H1 (cell line): ENCODE results near the gene SIGLEC15. TPM values are rescaled to one million over a fixed set of nuclear protein-coding genes. Genes with fewer than 3 reads are reported as not detected.

Experiments used
- CTCF ChIA-PET: fragments of 300-600 bp; sonication (Branson Sonifier 250); formaldehyde crosslinking; loops from one replicate; lab custom pipeline; 2021; ENCODE audit not compliant: partially characterized antibody; lab: Charles Lee
- POLR2A ChIA-PET: fragments of 300-600 bp; sonication (Branson Sonifier 250); formaldehyde crosslinking; loops from one replicate; lab custom pipeline; 2021; ENCODE audit warnings: inconsistent platforms; ENCODE audit not compliant: partially characterized antibody; lab: Charles Lee
- DNase-seq, 2 experiments: peaks; one replicate each; pipeline versions ENCODE4 v3.0.0 to v3.0.0-alpha.2; 2010 to 2022; ENCODE audit warnings: low spot score in 2 of 2, low read depth in 1 of 2, mixed read lengths in 1 of 2
- FAIRE-seq: peaks from 2 replicates; lab custom pipeline; 2011; peaks lifted over from hg19 to GRCh38; lab: Jason Lieb, UNC
- H2AFZ ChIP-seq: 2 replicates; pipeline ENCODE4 v1.8.1; 2012; ENCODE audit warnings: low read length, inconsistent platforms
- H2AK5ac ChIP-seq: 2 replicates; pipeline ENCODE4 v1.6.1; 2013; ENCODE audit warnings: low read depth, low read length
- H2BK120ac ChIP-seq: replicated peaks from 2 replicates; pipeline ENCODE3; 2013; ENCODE audit warnings: low read depth, low read length, inconsistent platforms
- H2BK12ac ChIP-seq: 2 replicates; pipeline ENCODE4 v1.6.1; 2013; ENCODE audit warnings: low read depth, low read length
- H2BK15ac ChIP-seq: 2 replicates; pipeline ENCODE4 v1.6.1; 2013; ENCODE audit warnings: low read length
- H2BK20ac ChIP-seq: 2 replicates; pipeline ENCODE4 v1.6.1; 2013; ENCODE audit warnings: low read length
- H2BK5ac ChIP-seq: 2 replicates; pipeline ENCODE4 v1.6.1; 2013; ENCODE audit warnings: low read depth, low read length
- H3K14ac ChIP-seq: 2 replicates; pipeline ENCODE4 v1.6.1; 2013; ENCODE audit warnings: inconsistent platforms; ENCODE audit not compliant: insufficient read length
- H3K18ac ChIP-seq: 2 replicates; pipeline ENCODE4 v1.6.1; 2013; ENCODE audit warnings: low read length; ENCODE audit errors: extremely low read depth
- H3K23ac ChIP-seq: 2 replicates; pipeline ENCODE4 v1.6.1; 2013; ENCODE audit warnings: inconsistent platforms; ENCODE audit not compliant: insufficient read length
- H3K23me2 ChIP-seq: 2 replicates; pipeline ENCODE4 v1.6.1; 2013; ENCODE audit warnings: low read depth, low read length
- H3K27ac ChIP-seq: 2 replicates; pipeline ENCODE4 v1.6.1; 2011; ENCODE audit warnings: low read depth, low read length, inconsistent platforms
- H3K27me3 ChIP-seq, 4 experiments: replicated peaks in 1 of 4; 1 replicate in 1 of 4; 2 replicates in 3 of 4; pipeline versions ENCODE4 v1.6.1 to v1.8.1; 2011 to 2013; ENCODE audit warnings: low read length in 3 of 4, mild to moderate bottlenecking in 3 of 4, inconsistent platforms in 2 of 4, mixed read lengths in 2 of 4, moderate library complexity in 1 of 4; ENCODE audit not compliant: control insufficient read depth in 3 of 4, insufficient read depth in 3 of 4; ENCODE audit errors: extremely low read depth in 1 of 4
- H3K36me3 ChIP-seq, 4 experiments: 2 replicates each; pipeline versions ENCODE4 v1.6.1 to v1.8.1; 2011 to 2013; ENCODE audit warnings: mild to moderate bottlenecking in 4 of 4, low read length in 3 of 4, moderate library complexity in 2 of 4, control low read depth in 1 of 4, inconsistent platforms in 1 of 4; ENCODE audit not compliant: insufficient read depth in 4 of 4, control insufficient read depth in 2 of 4
- H3K4ac ChIP-seq: replicated peaks from 2 replicates; pipeline ENCODE3; 2013; ENCODE audit warnings: low read length, low read depth, mixed read lengths, inconsistent platforms; ENCODE audit not compliant: insufficient read length
- H3K4me1 ChIP-seq, 4 experiments: replicated peaks in 1 of 4; 1 replicate in 1 of 4; 2 replicates in 3 of 4; pipeline versions ENCODE4 v1.6.1 to v1.8.1; 2011 to 2013; ENCODE audit warnings: low read length in 3 of 4, inconsistent platforms in 2 of 4, mixed read lengths in 1 of 4; ENCODE audit not compliant: insufficient read depth in 4 of 4, control insufficient read depth in 3 of 4
- H3K4me2 ChIP-seq, 2 experiments: 2 replicates each; pipeline versions ENCODE4 v1.6.1 to v1.8.1; 2011 to 2013; ENCODE audit warnings: low read depth in 2 of 2, low read length in 2 of 2, control low read depth in 1 of 2, inconsistent platforms in 1 of 2, mild to moderate bottlenecking in 1 of 2; ENCODE audit not compliant: insufficient read depth in 1 of 2
- H3K4me3 ChIP-seq, 4 experiments: fragments of 200-600, 300-600 bp in 1 of 4; sonication (generic), shearing (Covaris generic), sonication (Bioruptor Twin) in 1 of 4; 2 replicates each; pipeline versions ENCODE4 v1.5.1 to v1.8.1; 2011 to 2016; ENCODE audit warnings: low read length in 4 of 4, low read depth in 3 of 4, control low read depth in 2 of 4, inconsistent platforms in 2 of 4, mild to moderate bottlenecking in 2 of 4, mixed read lengths in 1 of 4, moderate library complexity in 1 of 4; ENCODE audit not compliant: insufficient read depth in 2 of 4; ENCODE audit errors: extremely low read depth in 1 of 4
- H3K56ac ChIP-seq: replicated peaks from 2 replicates; pipeline ENCODE3; 2013; ENCODE audit warnings: low read depth, mild to moderate bottlenecking, mixed read lengths, low read length, inconsistent platforms; ENCODE audit not compliant: insufficient read length
- H3K79me1 ChIP-seq: 2 replicates; pipeline ENCODE4 v1.6.1; 2013; ENCODE audit warnings: low read depth, low read length, control low read depth
- H3K79me2 ChIP-seq, 2 experiments: 2 replicates each; pipeline versions ENCODE4 v1.6.1 to v1.8.1; 2012 to 2013; ENCODE audit warnings: low read length in 2 of 2, mild to moderate bottlenecking in 2 of 2, inconsistent platforms in 1 of 2; ENCODE audit not compliant: insufficient read depth in 2 of 2, control insufficient read depth in 1 of 2
- H3K9ac ChIP-seq, 4 experiments: replicated peaks in 1 of 4; 1 replicate in 1 of 4; 2 replicates in 3 of 4; pipeline versions ENCODE4 v1.6.1 to v1.8.1; 2011 to 2013; ENCODE audit warnings: low read depth in 3 of 4, low read length in 3 of 4, control low read depth in 2 of 4, mild to moderate bottlenecking in 2 of 4, moderate library complexity in 2 of 4, inconsistent platforms in 1 of 4; ENCODE audit errors: extremely low read depth in 1 of 4
- H3K9me3 ChIP-seq, 2 experiments: 2 replicates each; pipeline versions ENCODE4 v1.6.1 to v1.8.1; 2012 to 2013; ENCODE audit warnings: mild to moderate bottlenecking in 2 of 2, moderate library complexity in 2 of 2, control low read depth in 1 of 2, inconsistent platforms in 1 of 2, low read depth in 1 of 2, low read length in 1 of 2, mixed read lengths in 1 of 2; ENCODE audit not compliant: insufficient read depth in 2 of 2
- H4K20me1 ChIP-seq, 2 experiments: replicated peaks in 1 of 2; 2 replicates each; pipeline versions ENCODE3 to v1.8.1; 2011 to 2013; ENCODE audit warnings: inconsistent platforms in 2 of 2, low read length in 2 of 2, mild to moderate bottlenecking in 1 of 2; ENCODE audit not compliant: insufficient read depth in 2 of 2, control insufficient read depth in 1 of 2
- H4K5ac ChIP-seq: 2 replicates; pipeline ENCODE4 v1.6.1; 2013; ENCODE audit warnings: low read length, low read depth, mixed read lengths, inconsistent platforms; ENCODE audit not compliant: insufficient read length
- H4K8ac ChIP-seq: 2 replicates; pipeline ENCODE4 v1.8.0; 2013; ENCODE audit warnings: mild to moderate bottlenecking, moderate library complexity, low read length, inconsistent platforms; ENCODE audit not compliant: insufficient read depth; ENCODE audit errors: extremely low read depth
- H4K91ac ChIP-seq: replicated peaks from 2 replicates; pipeline ENCODE3; 2013; ENCODE audit warnings: low read length, mixed read lengths, inconsistent platforms; ENCODE audit not compliant: insufficient read length
- ASH2L ChIP-seq: fragments of 200-600, 300-600 bp; sonication (generic); IDR thresholded peaks from one replicate; pipeline ENCODE4 v1.7.1; 2017; ENCODE audit warnings: low read length
- EGR1 ChIP-seq: IDR thresholded peaks from 2 replicates; pipeline ENCODE4 v1.6.1; 2011; ENCODE audit warnings: low read depth, low read length, borderline replicate concordance
- MAX ChIP-seq: IDR thresholded peaks from 2 replicates; pipeline ENCODE4 v1.6.1; 2012; ENCODE audit warnings: inconsistent platforms
- TCF12 ChIP-seq: IDR thresholded peaks from 2 replicates; pipeline ENCODE4 v1.6.1; 2011; ENCODE audit warnings: low read depth, mild to moderate bottlenecking, low read length
- TEAD4 ChIP-seq: IDR thresholded peaks from 2 replicates; pipeline ENCODE4 v1.6.1; 2012; ENCODE audit warnings: low read depth, low read length, inconsistent platforms, mixed read lengths
- WGBS, 2 experiments: shearing (Covaris generic) in 1 of 2; methylation state at CpG; one replicate each; pipeline versions ENCODE4 v1.1.6 to v1.1.7; 2013 to 2015; ENCODE audit warnings: low lambda C conversion rate in 2 of 2, mixed read lengths in 2 of 2, inconsistent platforms in 1 of 2, low coverage in 1 of 2, missing lambda C conversion rate in 1 of 2; ENCODE audit not compliant: insufficient replicate concordance in 2 of 2, insufficient coverage in 1 of 2, insufficient read length in 1 of 2; ENCODE audit errors: extremely low coverage in 1 of 2, missing lambda C conversion rate in 1 of 2; 5-methylcytosine and 5-hydroxymethylcytosine counted together
- polyA plus RNA-seq, 7 experiments: library from polyadenylated mRNA; depleted of rRNA in 3 of 7; stranded (reverse) in 5 of 7; unstranded in 2 of 7; fragments of >200 nt in 5 of 7; fragments of 200-250 nt in 2 of 7; gene quantifications; 1 replicate in 5 of 7; 2 replicates in 1 of 7; 4 replicates in 1 of 7; pipeline versions ENCODE4 v1.2.1 to v1.2.3, GENCODE V29; 2011 to 2013; ENCODE audit warnings: missing spikeins in 2 of 7, mixed read lengths in 2 of 7
- total RNA-seq: library from RNA; stranded (reverse); fragmentation: NEBNext Ultra II Directional; extraction: Animal tissue kit (Norgen Biotek cat#: 25700); gene quantifications from 2 replicates; pipeline ENCODE4 v1.2.1, GENCODE V29; 2021

The SIGLEC15 gene
- total and polyA plus RNA-seq, 2 of the 8 experiments (the other 6 are each of a cell fraction or from before 2014, with no cell fraction given) = 0.20 to 0.37 TPM

DNA sequence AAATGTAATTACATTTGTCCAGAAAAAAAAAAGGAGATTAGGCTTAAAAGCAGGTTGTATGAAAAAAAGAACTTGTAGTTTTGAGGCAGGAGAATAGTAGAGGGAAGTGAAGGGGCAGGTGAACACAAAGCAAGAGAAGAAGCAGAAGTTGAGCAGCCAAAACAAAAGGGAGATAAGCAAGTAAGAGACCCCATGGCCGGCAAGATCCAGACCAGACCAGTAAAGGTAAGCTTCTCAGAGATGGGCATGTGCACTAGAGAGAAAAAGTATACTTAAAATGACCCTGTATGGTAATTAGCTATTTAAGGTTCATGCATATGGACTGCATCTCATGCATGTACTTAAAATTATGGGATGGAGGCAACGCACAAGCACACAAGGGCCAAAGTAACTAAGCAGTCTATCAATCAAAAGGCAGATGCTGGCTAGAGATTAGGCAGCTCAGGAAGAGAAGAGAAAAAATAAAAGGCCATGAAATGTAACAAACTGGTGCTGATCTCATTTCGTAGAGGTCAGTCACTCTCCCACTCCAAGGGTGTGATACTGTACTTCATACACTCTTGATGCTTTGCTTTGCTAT, 9.7 kb downstream of the SIGLEC15 start:
- CTCF ChIA-PET = interaction anchor here (0.8 to 2.9 kb wide), 13 partner anchors 9 to 171 kb away, joined by 3 to 35 read pairs (median 4); partner anchors contain the start of genes SIGLEC15 and SLC14A1
- TF ChIP-seq TEAD4 (no peak), TCF12 (no peak), MAX (no peak), EGR1 (no peak), ASH2L (no peak)

More for the DNA sequence above, 9.7 kb downstream of the SIGLEC15 start:
- H3K23me2 ChIP-seq = peaks cover 4% of the 10 kb centered on the region; the same call in 1 of the 2 replicates
- H2BK120ac ChIP-seq = no peak overlapping the region
- no peak overlapping the region for H3K27ac ChIP-seq
- H3K56ac ChIP-seq = no peak overlapping the region
- peaks cover 8 to 32% (median 25%) of the 10 kb centered on the region in 4 experiments for H3K27me3 ChIP-seq
- POLR2A ChIA-PET = interaction anchor here (0.6 kb wide), 1 partner anchor 113 kb away, joined by 3 read pairs; no protein-coding TSS in a partner anchor
- DNase-seq (no peak), FAIRE-seq (no peak)
- no peak overlapping the region for H2BK15ac ChIP-seq
- no peak overlapping the region for H3K4me2 ChIP-seq
- H3K4me1 ChIP-seq = peaks cover 6 to 19% (median 10%) of the 10 kb centered on the region in 4 experiments
- no peak overlapping the region for H3K4ac ChIP-seq
- H2BK20ac ChIP-seq = no peak overlapping the region
- H3K23ac ChIP-seq = no peak overlapping the region
- H3K9ac ChIP-seq = no peak overlapping the region
- H2BK5ac ChIP-seq = no peak overlapping the region
- WGBS, 2 experiments = 83% methylated on average over 3 of the region's 3 CpGs; no CpG with 5 or more reads in 1 of the 2 experiments
- H4K5ac ChIP-seq = no peak overlapping the region
- H3K4me3 ChIP-seq = no peak overlapping the region
- no peaks in the 10 kb centered on the region for H4K20me1 ChIP-seq
- no peak overlapping the region for H2AFZ ChIP-seq
- H3K9me3 ChIP-seq = no peaks in the 10 kb centered on the region
- no peaks in the 10 kb centered on the region for H3K36me3 ChIP-seq
- no peaks in the 10 kb centered on the region for H3K79me1 ChIP-seq
- H3K18ac ChIP-seq = no peak overlapping the region
- H4K91ac ChIP-seq = no peak overlapping the region
- H3K79me2 ChIP-seq = no peaks in the 10 kb centered on the region
- H2AK5ac ChIP-seq = no peak overlapping the region
- H3K14ac ChIP-seq = no peak overlapping the region
- no peak overlapping the region for H4K8ac ChIP-seq
- no peak overlapping the region for H2BK12ac ChIP-seq
